ENCODE measurements around the gene HSPA1B. TPM values are rescaled to one million over a fixed set of nuclear protein-coding genes. Genes with fewer than 3 reads are reported as not detected.

The HSPA1B gene
- total and polyA plus RNA-seq, 2 donors (not counting 1 experiment from before 2014, with no cell fraction given), result 35.5 to 115 TPM

GRCh38 chr6:31826793-31827285, 699 bp upstream of the HSPA1B start:
- peak overlapping the region; percentile 36 to 78 (median 48) for H3K4me3 ChIP-seq (replicated peaks in 1 of 4; ENCODE audit: control extremely low read depth in 1 of 4, insufficient read depth in 1 of 4, low read depth in 3 of 4, low read length in 4 of 4)
- no peaks in the 10 kb centered on the region for H4K20me1 ChIP-seq (ENCODE audit: control insufficient read depth, extremely low read depth, insufficient read depth, low read length)

GRCh38 chr6:31829633-31830283, 2.2 kb downstream of the HSPA1B start:
- H4K20me1 ChIP-seq (ENCODE audit: control insufficient read depth, extremely low read depth, insufficient read depth, low read length), result no peaks in the 10 kb centered on the region
- peak overlapping the region; percentile 35 to 99 (median 87) for H3K4me3 ChIP-seq (replicated peaks in 1 of 4; ENCODE audit: control extremely low read depth in 1 of 4, insufficient read depth in 1 of 4, low read depth in 3 of 4, low read length in 4 of 4)
- TF ChIP-seq, protein P1, sequence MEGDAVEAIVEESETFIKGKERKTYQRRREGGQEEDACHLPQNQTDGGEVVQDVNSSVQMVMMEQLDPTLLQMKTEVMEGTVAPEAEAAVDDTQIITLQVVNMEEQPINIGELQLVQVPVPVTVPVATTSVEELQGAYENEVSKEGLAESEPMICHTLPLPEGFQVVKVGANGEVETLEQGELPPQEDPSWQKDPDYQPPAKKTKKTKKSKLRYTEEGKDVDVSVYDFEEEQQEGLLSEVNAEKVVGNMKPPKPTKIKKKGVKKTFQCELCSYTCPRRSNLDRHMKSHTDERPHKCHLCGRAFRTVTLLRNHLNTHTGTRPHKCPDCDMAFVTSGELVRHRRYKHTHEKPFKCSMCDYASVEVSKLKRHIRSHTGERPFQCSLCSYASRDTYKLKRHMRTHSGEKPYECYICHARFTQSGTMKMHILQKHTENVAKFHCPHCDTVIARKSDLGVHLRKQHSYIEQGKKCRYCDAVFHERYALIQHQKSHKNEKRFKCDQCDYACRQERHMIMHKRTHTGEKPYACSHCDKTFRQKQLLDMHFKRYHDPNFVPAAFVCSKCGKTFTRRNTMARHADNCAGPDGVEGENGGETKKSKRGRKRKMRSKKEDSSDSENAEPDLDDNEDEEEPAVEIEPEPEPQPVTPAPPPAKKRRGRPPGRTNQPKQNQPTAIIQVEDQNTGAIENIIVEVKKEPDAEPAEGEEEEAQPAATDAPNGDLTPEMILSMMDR (conservative IDR thresholded peaks at IDR 0.05 in 1 of 2, IDR thresholded peaks at IDR 0.05 in 1 of 2; ENCODE audit: low read depth in 1 of 2, low read length in 2 of 2), result peak in 1 of 2 donors; percentile 14
- TF ChIP-seq EZH2 (IDR thresholded peaks at IDR 0.05; ENCODE audit: low read length, missing control alignments), result no peak
- H3K4me2 ChIP-seq (ENCODE audit: extremely low read depth, insufficient read depth, low read length), result peak overlapping the region; percentile 87
- H3K9me3 ChIP-seq (ENCODE audit: control insufficient read depth, insufficient read depth, low read depth, low read length), result no peaks in the 10 kb centered on the region
- peak in 1 of 2 donors; percentile 71 for DNase-seq (ENCODE audit: low read depth in 2 of 2)
- H3K4me1 ChIP-seq (ENCODE audit: control insufficient read depth, extremely low read depth, insufficient read depth, low read length), result peaks cover 2% of the 10 kb centered on the region
- H3K79me2 ChIP-seq (ENCODE audit: control insufficient read depth, insufficient read depth, low read length), result peaks cover 26% of the 10 kb centered on the region
- no peaks in the 10 kb centered on the region for H3K27me3 ChIP-seq (ENCODE audit: control insufficient read depth, insufficient read depth, low read length)
- no peak overlapping the region for H2AFZ ChIP-seq (ENCODE audit: low read length)
- H3K27ac ChIP-seq (ENCODE audit: insufficient read depth, low read length), result peak overlapping the region; percentile 10
- H3K9ac ChIP-seq (ENCODE audit: insufficient read depth, low read length), result peak overlapping the region; percentile 27
- H3K36me3 ChIP-seq (ENCODE audit: control insufficient read depth, insufficient read depth, low read length), result no peaks in the 10 kb centered on the region

More at GRCh38 chr6:31826793-31827285, 699 bp upstream of the HSPA1B start:
- H3K27ac ChIP-seq (ENCODE audit: insufficient read depth, low read length), result peak overlapping the region; percentile 73
- H3K4me2 ChIP-seq (ENCODE audit: extremely low read depth, insufficient read depth, low read length), result peak overlapping the region; percentile 90
- peaks cover 4% of the 10 kb centered on the region for H3K4me1 ChIP-seq (ENCODE audit: control insufficient read depth, extremely low read depth, insufficient read depth, low read length)
- no peaks in the 10 kb centered on the region for H3K9me3 ChIP-seq (ENCODE audit: control insufficient read depth, insufficient read depth, low read depth, low read length)
- DNase-seq (ENCODE audit: low read depth in 2 of 2), result peak in 1 of 2 donors; percentile 88
- H2AFZ ChIP-seq (ENCODE audit: low read length), result peak overlapping the region; percentile 79
- H3K9ac ChIP-seq (ENCODE audit: insufficient read depth, low read length), result peak overlapping the region; percentile 44
- H3K36me3 ChIP-seq (ENCODE audit: control insufficient read depth, insufficient read depth, low read length), result no peaks in the 10 kb centered on the region
- H3K79me2 ChIP-seq (ENCODE audit: control insufficient read depth, insufficient read depth, low read length), result peaks cover 26% of the 10 kb centered on the region
- no peaks in the 10 kb centered on the region for H3K27me3 ChIP-seq (ENCODE audit: control insufficient read depth, insufficient read depth, low read length)
- TF ChIP-seq EZH2 (IDR thresholded peaks at IDR 0.05; ENCODE audit: low read length, missing control alignments), result no peak
- TF ChIP-seq, protein P1 (conservative IDR thresholded peaks at IDR 0.05 in 1 of 2, IDR thresholded peaks at IDR 0.05 in 1 of 2; ENCODE audit: low read depth in 1 of 2, low read length in 2 of 2), result no peak

DNA sequence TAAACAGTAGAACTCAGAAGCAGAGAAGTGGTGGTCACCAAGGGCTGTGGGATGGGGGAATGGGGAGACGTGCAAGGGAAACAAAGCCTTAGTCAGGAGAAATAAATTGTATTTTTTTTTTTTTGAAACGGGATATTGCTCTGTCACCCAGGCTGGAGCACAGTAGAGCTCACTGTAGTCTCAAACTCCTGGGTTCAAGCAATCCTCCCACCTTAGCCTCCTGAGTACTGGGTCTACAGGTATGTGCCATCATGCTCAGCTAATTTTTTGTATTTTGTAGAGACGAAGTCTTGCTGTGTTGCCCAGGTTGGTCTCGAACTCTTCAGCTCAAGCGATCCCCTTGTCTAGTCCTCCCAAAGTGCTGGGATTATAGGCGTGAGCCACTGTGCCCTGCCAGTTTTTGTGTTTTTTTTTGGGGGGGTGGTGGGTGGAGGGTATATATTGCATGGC, 3.4 kb downstream of the HSPA1B start:
- Histone ChIP-seq H3K36me3 (ENCODE audit: control insufficient read depth, insufficient read depth, low read length) (no peaks in the 10 kb centered on the region), H3K4me1 (ENCODE audit: control insufficient read depth, extremely low read depth, insufficient read depth, low read length) (peaks cover 2% of the 10 kb centered on the region), H3K79me2 (ENCODE audit: control insufficient read depth, insufficient read depth, low read length) (peaks cover 38% of the 10 kb centered on the region), H2AFZ (ENCODE audit: low read length) (no peak overlapping the region), H3K27me3 (ENCODE audit: control insufficient read depth, insufficient read depth, low read length) (no peaks in the 10 kb centered on the region), H3K27ac (ENCODE audit: insufficient read depth, low read length) (peak overlapping the region; percentile 42), H4K20me1 (ENCODE audit: control insufficient read depth, extremely low read depth, insufficient read depth, low read length) (no peaks in the 10 kb centered on the region), H3K9ac (ENCODE audit: insufficient read depth, low read length) (no peak overlapping the region), H3K4me2 (ENCODE audit: extremely low read depth, insufficient read depth, low read length) (peak overlapping the region; percentile 89), H3K4me3 (replicated peaks in 1 of 4; ENCODE audit: control extremely low read depth in 1 of 4, insufficient read depth in 1 of 4, low read depth in 3 of 4, low read length in 4 of 4) (peak overlapping the region; percentile 35 to 99 (median 87)), H3K9me3 (ENCODE audit: control insufficient read depth, insufficient read depth, low read depth, low read length) (no peaks in the 10 kb centered on the region)
- TF ChIP-seq, protein P1 (conservative IDR thresholded peaks at IDR 0.05 in 1 of 2, IDR thresholded peaks at IDR 0.05 in 1 of 2; ENCODE audit: low read depth in 1 of 2, low read length in 2 of 2), result no peak
- TF ChIP-seq EZH2 (IDR thresholded peaks at IDR 0.05; ENCODE audit: low read length, missing control alignments), result no peak
- no peak for DNase-seq (ENCODE audit: low read depth in 2 of 2)

All from fibroblast of lung (primary cell).